ENCODE measurements around the gene KIF21B.

Gene KIF21B

GRCh38 chr1:201019321-201019977 is 4.1 kb downstream of the KIF21B start:
- peak; percentile 92 for DNase-seq

- DNase-seq: no peak
Observed at GRCh38 chr1:201017828-201018163, 5.7 kb downstream of the KIF21B start.

GRCh38 chr1:201016943-201017827 is 6.3 kb downstream of the KIF21B start:
- no peak for DNase-seq

- no peak for DNase-seq
Observed at GRCh38 chr1:201016211-201016651, 7.3 kb downstream of the KIF21B start.

GRCh38 chr1:201015551-201016091 is 7.9 kb downstream of the KIF21B start:
- DNase-seq: peak; percentile 24

DNA sequence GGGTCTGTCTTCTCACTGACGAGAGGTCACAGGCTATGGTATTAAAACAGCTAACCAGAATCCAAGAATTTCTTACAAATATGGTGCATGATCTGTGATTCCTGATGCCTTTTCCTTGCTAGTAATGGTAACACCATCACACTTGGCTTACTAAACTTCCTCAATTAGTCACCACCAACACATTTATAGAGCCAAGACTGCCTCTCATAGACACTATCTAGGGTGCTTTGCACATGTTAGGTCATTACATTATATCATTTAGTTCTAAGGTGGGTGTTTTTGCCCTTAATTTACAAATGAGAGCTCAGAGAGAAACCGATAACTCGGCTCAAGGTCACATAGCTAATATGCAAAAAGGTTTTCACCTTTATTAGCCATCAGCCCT is 8.7 kb downstream of the KIF21B start:
- no peak for DNase-seq

GRCh38 chr1:201013991-201014815 is 9.3 kb downstream of the KIF21B start:
- no peak for DNase-seq

- no peak for DNase-seq
Observed at GRCh38 chr1:201013031-201013485, 10.5 kb downstream of the KIF21B start.

DNA sequence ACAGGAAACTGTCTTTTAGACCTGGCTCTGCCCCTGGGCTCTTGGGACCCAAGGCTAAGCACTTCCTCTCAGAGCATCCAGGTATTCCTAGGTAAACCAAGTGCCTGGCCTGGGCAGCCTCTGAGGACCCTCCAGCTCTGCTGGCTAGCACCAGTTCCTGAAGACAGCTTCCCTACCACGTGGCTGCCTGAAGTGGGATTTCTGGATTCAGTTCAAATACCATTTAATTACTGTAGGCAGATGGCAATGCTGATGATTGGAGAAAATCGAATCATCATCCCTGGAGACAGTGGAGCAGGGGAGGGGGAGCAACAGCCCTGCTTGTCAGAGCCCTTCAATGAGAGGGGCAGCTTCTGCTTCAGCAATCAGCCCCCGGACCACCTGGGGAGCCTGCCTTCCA is 11.9 kb downstream of the KIF21B start:
- no peak for DNase-seq

GRCh38 chr1:201009962-201010645 is 13.4 kb downstream of the KIF21B start:
- DNase-seq: no peak

DNA sequence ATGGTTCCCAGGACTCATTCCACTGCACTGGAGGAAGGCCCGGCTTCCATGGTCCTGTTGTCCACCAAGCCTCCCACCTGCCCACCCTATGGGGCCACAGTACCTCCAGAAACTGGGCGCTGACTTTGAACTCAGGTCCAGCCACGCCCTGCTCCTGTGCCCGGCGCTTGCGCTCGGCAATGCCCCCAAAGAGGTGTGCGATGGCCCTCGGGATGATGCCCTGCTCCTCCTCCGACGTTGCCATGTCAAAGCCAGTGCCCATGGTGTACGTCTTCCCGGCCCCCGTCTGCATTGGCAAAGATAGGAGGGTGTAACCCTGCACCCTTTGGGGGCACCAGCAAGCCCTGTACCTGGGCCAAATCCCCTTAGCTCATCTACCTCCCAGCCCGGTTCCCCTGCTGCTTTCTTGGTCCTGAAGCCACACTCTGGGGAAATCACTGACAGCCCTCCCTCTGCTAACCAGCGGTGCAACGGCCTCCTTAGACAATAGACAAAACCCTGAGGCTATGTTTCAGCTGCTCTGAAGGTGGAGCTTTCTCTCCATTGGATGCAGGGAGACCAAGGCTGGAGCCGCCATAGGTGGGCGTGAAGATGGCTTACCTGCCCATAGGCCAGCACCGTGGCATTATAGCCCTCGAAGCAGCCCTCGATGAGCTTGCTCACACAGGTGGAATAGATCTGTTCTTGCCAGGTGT is 14.7 kb downstream of the KIF21B start:
- no peak for DNase-seq

GRCh38 chr1:201007481-201007880 is 16.0 kb downstream of the KIF21B start:
- DNase-seq: no peak

DNA sequence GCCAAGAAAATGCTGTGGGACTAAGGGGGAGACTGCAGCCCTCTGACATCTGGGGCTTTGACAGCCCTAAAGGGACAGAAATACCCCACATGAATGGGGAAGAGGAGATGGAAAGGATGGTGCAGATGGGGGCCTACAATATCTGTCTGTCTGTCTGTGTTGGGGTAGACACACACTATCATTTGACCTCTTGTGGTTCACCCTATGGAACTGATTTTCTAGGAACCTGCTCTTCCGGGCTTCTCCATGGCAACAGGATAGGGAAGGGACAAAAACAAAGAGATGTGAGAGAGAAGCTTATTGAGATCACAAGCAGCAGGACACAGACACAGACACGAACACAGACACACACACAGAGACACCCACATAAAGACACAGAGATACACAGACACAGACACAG is 17.1 kb downstream of the KIF21B start:
- DNase-seq: no peak

- DNase-seq: no peak
Observed at GRCh38 chr1:201004732-201005131, 18.8 kb downstream of the KIF21B start.

DNA sequence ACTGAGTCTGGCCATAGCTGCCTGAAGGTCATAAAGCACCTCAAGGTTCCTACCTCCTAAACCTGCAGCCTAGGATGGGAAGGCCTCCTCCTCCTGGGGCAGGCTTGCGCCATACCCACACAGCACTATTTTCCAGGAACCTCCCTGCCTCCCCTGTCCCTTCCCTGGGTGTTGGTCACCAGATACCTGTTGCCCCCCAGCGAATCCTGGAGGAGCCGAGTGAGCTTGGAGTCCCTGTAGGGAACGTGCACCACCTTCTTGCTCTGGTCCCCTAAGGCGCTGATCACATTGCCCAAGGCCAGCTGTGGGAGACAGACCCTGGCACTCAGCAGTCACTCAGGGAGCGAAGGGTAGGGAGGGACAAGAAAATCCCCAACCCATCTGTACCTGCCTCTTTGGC is 19.4 kb downstream of the KIF21B start:
- DNase-seq: no peak

GRCh38 chr1:201002510-201002909 is 21.0 kb downstream of the KIF21B start:
- no peak for DNase-seq

- no peak for DNase-seq
Observed at GRCh38 chr1:201001962-201002361, 21.6 kb downstream of the KIF21B start.

DNA sequence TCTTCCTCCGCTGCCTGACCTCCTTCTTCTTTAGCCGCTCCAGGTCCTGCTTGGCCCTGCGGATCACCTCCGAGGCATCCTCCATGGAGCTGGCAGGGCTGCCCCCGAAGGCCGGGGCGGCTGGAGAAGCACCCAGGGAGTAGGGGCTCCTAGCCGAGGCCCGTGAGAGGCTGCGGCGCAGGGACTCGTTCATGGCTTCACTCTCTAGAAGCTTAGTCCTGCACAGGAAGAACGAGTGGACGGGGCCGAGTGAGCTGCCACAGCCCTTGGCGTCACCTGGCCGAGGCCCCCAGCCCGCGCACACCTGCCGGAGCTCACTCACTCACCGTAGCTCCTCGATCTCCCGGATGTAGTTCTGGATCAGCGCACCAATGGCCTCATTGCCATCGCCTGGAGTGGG is 23.1 kb downstream of the KIF21B start:
- DNase-seq: no peak

DNA sequence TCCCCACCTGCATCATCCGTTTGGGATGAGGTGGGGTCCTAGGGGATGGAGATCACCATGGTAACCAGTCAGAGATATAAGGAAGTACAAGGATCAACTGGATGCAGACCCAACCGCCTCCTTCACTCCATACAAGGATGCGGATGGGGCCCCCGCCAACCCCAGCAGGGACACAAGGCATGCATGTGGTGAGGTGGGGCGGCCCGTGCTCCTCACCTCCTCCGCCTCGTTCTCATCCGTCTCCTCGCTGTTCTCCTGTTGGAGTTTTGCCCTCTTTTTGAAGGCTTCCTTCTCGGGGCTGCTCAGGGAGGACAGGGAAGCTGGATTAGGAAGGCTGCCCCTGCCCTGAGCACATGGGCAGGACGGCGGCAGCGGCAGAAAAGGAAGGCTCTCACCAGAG is 23.8 kb downstream of the KIF21B start:
- no peak for DNase-seq

DNA sequence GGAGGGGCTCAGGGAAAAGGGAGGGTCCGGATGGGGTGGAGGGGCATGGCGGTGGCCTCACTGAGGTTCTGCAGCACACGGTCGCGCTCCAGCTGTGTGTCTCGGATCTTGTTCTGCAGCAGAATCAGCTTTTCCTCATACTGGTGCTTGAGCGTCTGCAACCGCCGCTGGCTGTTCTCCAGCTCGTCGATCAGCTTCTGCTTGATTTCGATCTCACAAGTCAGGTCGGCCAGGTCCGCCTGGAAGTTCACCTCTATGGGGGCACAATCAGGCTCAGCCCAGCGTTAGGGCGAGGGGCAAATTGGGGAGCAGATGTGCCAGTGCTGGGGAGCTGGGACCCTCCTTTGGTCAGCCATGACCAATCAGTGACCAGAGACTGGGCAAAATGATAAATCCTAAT is 25.2 kb downstream of the KIF21B start:
- no peak for DNase-seq

DNA sequence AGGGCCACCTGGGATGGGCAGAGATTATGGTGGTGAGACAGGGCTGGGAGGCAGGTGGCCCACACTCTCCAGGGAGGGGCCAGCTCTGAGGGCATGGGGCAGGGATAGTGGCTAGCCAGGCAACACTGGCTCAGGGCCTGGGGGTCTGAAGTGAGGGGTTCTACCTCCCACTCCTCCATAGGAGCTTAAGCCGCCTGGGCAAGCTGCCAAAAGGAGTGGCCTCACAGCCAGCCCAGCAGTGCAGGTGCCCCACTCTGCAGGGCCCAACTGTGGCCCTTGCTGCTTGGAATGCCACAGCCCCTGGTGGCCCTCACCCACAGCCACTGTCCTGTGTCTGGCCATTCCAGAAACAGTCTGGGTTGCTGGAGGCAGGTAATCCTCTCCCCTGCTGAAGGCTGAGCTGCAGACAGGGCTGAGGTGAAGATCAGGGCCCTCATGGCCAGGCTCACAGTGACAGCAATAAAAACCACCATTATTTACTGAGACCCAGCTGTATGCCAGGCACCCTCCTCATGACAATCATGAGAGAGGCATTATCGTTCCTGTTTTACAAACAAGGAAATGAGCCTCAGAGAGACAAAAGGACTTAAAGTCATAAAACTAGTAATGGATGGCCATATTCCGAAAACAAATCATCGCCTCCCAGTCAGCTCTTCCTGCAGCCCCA is 31.0 kb downstream of the KIF21B start:
- DNase-seq: no peak
